ENCODE data around the gene MAGI2.
"Not testable (repeated sequence)": the region's sequence is repeated elsewhere in the genome, so short reads cannot be mapped to it uniquely, and the experiment has no call there.

Gene MAGI2

DNA sequence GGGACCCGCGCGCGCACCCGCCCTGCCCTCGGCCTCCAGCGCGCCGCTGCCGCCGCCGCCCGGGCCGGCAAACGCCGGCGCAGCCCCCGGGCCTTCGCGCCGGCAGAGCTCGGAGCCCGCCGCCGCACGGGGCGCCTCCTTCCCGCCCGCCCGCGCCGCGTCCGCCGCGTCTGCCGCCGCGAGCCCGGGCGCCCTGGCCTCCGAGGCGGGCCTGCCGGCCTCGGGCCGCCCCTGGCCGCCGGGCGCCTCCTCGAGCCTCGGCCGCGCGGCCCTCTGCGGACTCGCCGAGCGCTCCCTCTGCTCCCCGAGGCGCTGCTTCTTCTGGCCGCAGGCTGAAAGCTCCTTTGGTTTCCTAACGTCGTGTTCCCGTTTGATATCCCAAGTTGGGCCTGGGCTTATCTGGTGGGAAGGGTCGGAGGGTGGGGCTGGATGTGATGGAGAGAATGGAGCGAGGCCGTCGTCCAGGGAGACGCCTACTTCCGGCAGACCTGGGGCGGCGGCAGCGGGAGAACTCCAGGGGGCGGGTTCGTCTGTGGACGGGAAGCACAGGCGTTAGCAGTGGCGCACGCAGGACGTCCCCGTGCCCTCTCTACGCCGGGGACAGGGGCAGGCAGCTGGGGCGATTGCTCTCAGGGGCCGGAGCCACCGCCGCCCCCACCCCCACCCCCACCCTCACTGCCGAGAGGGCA is 1433.9 kb downstream of the MAGI2 start:
- no peaks in the 10 kb centered on the region for H3K9me3 Mint-ChIP-seq
- peaks cover 8% of the 10 kb centered on the region for H3K4me1 Mint-ChIP-seq (ENCODE audit: low read depth)
- peak overlapping the region; percentile 83 for H3K4me3 Mint-ChIP-seq
- peak overlapping the region; percentile 68 for H3K27ac Mint-ChIP-seq
- peak; percentile 63 for DNase-seq (ENCODE audit: low spot score)
- H3K36me3 Mint-ChIP-seq (ENCODE audit: low read depth): no peaks in the 10 kb centered on the region
- peaks cover 51% of the 10 kb centered on the region for H3K27me3 Mint-ChIP-seq (ENCODE audit: low read depth)

DNA sequence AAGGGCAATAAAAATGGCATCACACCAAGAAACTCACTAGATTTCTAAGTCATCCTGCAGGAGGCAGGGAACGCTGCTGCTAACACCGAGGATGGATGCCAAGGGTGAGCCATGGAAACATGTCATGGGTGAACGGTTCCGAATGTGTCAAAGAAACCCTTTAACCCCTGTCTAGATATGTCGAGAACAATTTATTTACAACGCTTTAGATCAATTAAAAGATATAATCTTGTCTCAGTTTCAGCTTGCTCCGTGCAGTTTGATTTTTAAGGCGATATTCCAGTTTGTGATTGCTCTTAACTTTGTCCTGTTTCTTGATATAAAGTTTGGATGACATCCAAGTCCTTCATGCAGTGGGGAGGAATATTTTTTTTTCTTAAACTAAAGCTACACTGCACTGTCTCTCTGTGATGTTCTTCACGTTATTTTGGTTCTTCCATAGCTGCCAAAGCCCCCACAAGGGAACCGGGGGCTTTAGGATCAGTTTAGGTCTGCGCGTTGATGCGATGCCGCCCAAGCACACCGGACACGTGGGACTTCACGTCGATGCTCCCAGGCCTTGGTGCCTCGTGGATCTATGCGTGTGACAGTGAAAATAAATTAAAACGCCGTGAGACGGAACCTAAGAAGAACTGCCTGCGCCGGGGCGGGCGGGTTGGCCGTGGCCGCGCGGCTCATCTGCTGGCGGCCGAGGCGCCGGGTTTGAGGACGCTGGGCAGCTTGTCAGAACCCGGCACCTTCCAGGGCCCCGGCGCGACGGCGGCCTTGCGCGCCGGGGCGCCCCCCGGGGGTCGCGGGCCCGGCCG is 1434.6 kb downstream of the MAGI2 start:
- H3K27ac Mint-ChIP-seq: peak overlapping the region; percentile 62
- peaks cover 53% of the 10 kb centered on the region for H3K27me3 Mint-ChIP-seq (ENCODE audit: low read depth)
- no peaks in the 10 kb centered on the region for H3K36me3 Mint-ChIP-seq (ENCODE audit: low read depth)
- H3K9me3 Mint-ChIP-seq: no peaks in the 10 kb centered on the region
- H3K4me3 Mint-ChIP-seq: peak overlapping the region; percentile 81
- peaks cover 8% of the 10 kb centered on the region for H3K4me1 Mint-ChIP-seq (ENCODE audit: low read depth)
- no peak for DNase-seq (ENCODE audit: low spot score)

DNA sequence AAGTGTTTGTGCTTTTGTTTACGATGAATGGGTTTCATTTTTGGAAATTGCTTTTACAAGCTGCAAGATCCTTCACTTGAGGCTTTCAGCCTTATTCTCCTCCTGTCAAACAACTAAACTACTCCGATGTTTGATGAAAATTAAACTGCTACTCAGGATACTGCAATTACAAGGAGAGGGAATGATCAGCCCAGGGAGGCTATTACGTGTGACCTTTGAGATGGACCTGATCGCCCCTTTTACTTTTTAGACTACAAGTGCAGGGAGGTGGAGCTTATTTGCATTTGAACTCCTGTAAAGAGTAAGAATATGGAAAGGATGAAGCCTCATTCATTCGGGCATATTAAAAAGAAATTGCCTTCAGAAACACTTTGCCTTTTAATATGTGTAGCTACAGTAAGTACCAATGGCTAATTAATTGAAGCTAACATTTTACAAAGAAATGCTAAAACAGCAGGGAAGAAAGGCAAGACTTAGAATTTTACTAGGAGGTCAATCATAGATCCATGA is 1435.8 kb downstream of the MAGI2 start:
- Mint-ChIP-seq H3K9me3 (no peaks in the 10 kb centered on the region), H3K36me3 (ENCODE audit: low read depth) (no peaks in the 10 kb centered on the region), H3K27ac (no peak overlapping the region), H3K4me3 (peak overlapping the region; percentile 35), H3K27me3 (ENCODE audit: low read depth) (peaks cover 60% of the 10 kb centered on the region), H3K4me1 (ENCODE audit: low read depth) (peaks cover 8% of the 10 kb centered on the region)
- DNase-seq (ENCODE audit: low spot score): no peak

DNA sequence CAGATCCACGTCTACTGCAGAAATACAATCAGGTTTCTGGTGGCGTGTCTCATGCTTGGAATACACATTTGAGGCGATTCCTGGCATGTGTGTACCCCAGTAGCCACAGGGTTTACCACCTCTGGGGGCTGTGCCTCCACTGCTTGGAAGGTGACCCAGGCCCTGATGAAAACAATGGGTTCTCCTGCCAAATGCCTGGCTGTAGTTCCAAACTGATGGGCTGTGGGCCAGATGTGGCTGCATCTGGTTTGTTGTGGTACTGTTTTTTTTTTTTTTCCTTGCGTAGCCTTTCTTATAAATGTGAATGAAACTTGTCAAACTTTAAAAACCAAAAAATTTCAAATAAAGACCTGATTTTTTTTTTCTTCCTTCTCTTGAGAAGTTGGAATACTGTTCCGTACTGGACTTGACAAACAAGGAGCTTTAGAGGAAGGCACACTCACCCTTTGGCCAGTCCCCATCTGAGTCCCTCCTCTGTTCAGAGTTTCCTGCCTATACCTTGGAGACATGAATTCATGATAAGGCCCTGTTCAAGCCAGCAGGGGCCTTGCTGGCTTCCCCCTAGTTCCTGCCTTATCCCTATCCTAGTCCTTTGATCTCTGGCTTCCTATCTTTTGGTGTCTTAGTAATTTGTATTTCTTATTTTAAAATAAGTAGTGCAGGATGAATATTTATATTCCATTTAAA is 1437.8 kb downstream of the MAGI2 start:
- H3K9me3 Mint-ChIP-seq: no peaks in the 10 kb centered on the region
- DNase-seq (ENCODE audit: low spot score): no peak
- H3K27me3 Mint-ChIP-seq (ENCODE audit: low read depth): peaks cover 63% of the 10 kb centered on the region
- H3K4me1 Mint-ChIP-seq (ENCODE audit: low read depth): peaks cover 8% of the 10 kb centered on the region
- no peak overlapping the region for H3K4me3 Mint-ChIP-seq
- H3K36me3 Mint-ChIP-seq (ENCODE audit: low read depth): no peaks in the 10 kb centered on the region
- no peak overlapping the region for H3K27ac Mint-ChIP-seq

DNA sequence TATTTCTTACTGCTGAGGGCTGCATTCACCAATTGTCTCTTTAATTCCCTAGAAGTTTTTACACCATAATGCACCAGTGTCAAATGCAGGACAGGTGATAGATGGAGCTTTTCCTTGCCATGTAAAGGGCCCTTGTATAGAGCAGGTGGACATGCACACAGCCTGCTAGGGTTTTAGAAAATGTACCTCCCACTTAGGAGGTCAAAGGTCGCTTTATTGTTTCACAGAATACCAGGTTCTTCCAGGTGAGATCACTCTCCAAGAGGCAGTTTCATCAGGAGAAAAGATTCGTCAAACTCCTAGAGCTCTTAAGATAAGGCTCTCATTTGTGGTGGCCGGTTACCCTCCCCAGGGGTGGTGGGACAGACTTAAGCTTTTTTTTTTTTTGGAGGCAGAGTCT is 1439.1 kb downstream of the MAGI2 start:
- Mint-ChIP-seq H3K36me3 (ENCODE audit: low read depth) (no peaks in the 10 kb centered on the region), H3K9me3 (no peaks in the 10 kb centered on the region), H3K4me3 (no peak overlapping the region), H3K27me3 (ENCODE audit: low read depth) (peaks cover 57% of the 10 kb centered on the region), H3K27ac (no peak overlapping the region), H3K4me1 (ENCODE audit: low read depth) (peaks cover 4% of the 10 kb centered on the region)
- DNase-seq (ENCODE audit: low spot score): no peak

DNA sequence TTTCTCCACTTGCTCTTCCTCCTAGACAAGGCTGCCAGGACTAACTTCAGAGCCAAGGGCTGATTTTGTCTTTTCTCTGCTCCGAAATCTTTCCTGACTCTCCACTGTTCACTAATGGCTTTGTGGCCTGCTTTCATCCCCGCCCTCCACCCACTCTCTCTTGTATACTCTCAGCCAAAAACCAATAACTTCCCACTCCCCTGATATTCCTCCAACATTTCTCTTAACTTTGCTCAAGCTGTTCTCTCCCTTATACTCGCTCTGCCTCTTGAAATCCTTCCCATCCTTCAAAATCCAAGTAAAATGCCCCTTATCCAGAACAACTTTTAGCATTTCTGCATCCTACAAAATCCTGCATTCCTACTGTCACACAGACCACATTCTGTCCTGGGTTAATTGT is 1440.1 kb downstream of the MAGI2 start:
- Mint-ChIP-seq H3K27ac (no peak overlapping the region), H3K36me3 (ENCODE audit: low read depth) (no peaks in the 10 kb centered on the region), H3K4me3 (no peak overlapping the region), H3K4me1 (ENCODE audit: low read depth) (no peaks in the 10 kb centered on the region), H3K27me3 (ENCODE audit: low read depth) (peaks cover 50% of the 10 kb centered on the region), H3K9me3 (no peaks in the 10 kb centered on the region)
- DNase-seq (ENCODE audit: low spot score): no peak

DNA sequence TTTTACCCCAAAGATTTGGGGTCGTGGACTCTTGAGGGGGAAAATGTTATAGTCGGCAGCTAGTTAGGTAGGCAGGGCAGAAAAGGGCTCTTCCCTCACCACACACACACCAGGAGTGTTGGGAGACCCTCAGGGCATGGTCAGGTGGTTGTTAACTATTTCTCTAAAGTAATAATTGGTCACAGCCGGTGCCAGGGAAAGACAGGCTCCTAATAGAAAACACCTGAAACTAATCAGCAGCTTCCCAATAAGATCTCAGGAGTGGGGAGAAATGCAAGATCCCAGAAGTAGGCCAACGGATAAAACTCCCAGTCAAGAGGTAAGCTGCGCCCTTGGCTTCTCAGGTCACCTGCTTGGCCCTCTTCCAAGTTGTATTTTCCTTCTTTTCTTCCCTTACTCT is 1441.8 kb downstream of the MAGI2 start:
- Mint-ChIP-seq H3K36me3 (ENCODE audit: low read depth) (no peaks in the 10 kb centered on the region), H3K27me3 (ENCODE audit: low read depth) (peaks cover 39% of the 10 kb centered on the region), H3K27ac (no peak overlapping the region), H3K4me3 (no peak overlapping the region), H3K4me1 (ENCODE audit: low read depth) (no peaks in the 10 kb centered on the region), H3K9me3 (no peaks in the 10 kb centered on the region)
- no peak for DNase-seq (ENCODE audit: low spot score)

DNA sequence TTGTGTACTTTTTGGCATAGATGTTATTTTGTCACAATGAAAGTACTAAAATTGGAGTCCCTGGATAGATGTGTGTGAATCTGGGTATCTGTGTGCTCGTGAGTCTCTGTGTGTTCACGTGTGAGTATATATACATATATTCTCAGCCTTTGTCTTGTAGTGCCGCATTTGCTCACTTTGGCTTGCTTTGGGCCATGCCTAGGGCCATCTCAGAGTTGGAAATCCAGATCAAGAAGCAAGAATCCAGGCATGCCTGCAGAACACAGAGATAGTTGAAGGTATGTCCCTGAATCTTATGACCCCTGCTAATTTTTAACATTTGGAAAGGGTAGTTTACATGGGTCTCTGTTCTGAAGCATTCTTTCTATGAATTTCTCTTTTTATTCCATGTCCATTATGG is 1446.2 kb downstream of the MAGI2 start:
- Mint-ChIP-seq H3K36me3 (ENCODE audit: low read depth) (no peaks in the 10 kb centered on the region), H3K4me3 (no peak overlapping the region)
- DNase-seq (ENCODE audit: low spot score): no peak

DNA sequence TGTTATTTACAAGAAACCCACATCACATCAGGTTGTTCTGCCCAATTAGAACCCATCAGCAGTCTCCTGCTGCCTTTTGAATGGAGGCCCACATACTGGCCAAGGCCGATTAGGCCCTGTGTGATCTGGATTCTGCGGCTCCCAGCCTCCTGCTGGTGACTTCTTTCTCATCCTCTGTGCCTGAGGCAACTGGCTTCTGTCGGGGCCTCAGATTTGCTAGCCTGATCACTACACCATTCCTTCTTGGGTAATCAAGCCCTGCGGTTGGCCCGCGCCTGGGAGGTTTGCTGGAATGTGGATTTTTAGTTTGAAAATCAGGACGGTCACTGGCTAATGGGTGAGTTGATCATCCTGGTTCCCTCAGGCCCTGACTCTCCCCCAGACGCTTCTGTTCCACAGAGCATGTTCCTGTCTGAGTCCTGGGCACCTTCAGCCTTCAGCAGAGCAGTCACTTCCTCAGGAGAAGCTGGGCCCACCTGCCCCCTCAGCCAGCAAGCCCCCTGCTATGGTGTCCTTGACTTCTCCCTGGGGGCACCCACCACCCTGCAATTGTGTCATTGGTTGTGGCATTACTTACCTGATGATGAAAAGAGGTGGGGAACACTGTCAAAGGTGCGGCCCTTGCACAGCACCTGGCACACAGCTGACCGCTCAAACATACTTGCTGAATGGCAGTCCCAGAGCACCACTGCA is 1447.3 kb downstream of the MAGI2 start:
- Mint-ChIP-seq H3K4me3 (no peak overlapping the region), H3K27ac (no peak overlapping the region), H3K4me1 (ENCODE audit: low read depth) (no peaks in the 10 kb centered on the region), H3K9me3 (peaks cover 5% of the 10 kb centered on the region), H3K27me3 (ENCODE audit: low read depth) (peaks cover 6% of the 10 kb centered on the region), H3K36me3 (ENCODE audit: low read depth) (no peaks in the 10 kb centered on the region)
- no peak for DNase-seq (ENCODE audit: low spot score)

More for the DNA sequence above, 1446.2 kb downstream of the MAGI2 start:
- Mint-ChIP-seq H3K27me3 (ENCODE audit: low read depth) (peaks cover 13% of the 10 kb centered on the region), H3K9me3 (no peaks in the 10 kb centered on the region), H3K27ac (no peak overlapping the region), H3K4me1 (ENCODE audit: low read depth) (no peaks in the 10 kb centered on the region)

DNA sequence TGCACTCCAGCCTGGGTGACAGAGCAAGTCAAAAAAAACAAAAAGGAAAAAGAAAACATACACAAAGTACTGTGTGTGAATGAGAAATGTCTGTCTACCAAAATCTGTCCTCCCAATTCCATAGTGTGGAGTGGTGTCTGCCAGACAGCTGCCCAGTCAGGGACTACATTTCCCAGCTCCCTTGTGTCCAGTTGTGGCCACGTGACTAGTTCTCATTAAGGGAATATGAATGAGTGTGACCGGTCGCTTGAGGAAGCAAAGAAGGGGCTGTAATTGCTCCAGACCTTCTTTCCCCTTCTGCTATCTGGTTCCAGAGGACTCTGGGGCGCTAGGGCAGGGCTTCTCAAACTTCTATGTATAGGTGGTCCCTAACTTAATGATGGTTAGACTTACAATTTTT is 1450.8 kb downstream of the MAGI2 start:
- H3K36me3 Mint-ChIP-seq (ENCODE audit: low read depth): no peaks in the 10 kb centered on the region
- DNase-seq (ENCODE audit: low spot score): no peak
- H3K27ac Mint-ChIP-seq: no peak overlapping the region
- no peak overlapping the region for H3K4me3 Mint-ChIP-seq
- no peaks in the 10 kb centered on the region for H3K4me1 Mint-ChIP-seq (ENCODE audit: low read depth)
- H3K27me3 Mint-ChIP-seq (ENCODE audit: low read depth): no peaks in the 10 kb centered on the region
- peaks cover 5% of the 10 kb centered on the region for H3K9me3 Mint-ChIP-seq

DNA sequence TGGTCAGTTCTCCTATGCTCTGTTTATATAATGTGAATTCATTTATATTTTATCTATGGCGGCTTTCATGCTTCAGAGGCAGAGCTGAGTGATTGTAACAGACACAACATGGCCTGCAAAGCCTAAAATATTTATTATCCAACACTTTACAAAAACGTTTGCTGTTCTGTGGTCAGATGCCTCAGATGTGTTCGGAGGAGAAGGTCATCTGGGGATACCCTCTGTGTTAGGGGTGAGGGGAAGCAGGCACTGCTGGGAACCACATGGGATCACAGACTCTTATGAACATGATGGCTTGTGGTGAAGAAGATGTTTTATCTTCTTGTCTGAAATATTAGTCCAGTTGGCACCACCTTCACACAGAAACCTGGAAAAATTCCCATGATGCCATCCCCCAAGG is 1451.4 kb downstream of the MAGI2 start:
- no peak overlapping the region for H3K4me3 Mint-ChIP-seq
- H3K27me3 Mint-ChIP-seq (ENCODE audit: low read depth): no peaks in the 10 kb centered on the region
- H3K4me1 Mint-ChIP-seq (ENCODE audit: low read depth): no peaks in the 10 kb centered on the region
- H3K9me3 Mint-ChIP-seq: peaks cover 5% of the 10 kb centered on the region
- H3K27ac Mint-ChIP-seq: no peak overlapping the region
- DNase-seq (ENCODE audit: low spot score): no peak
- no peaks in the 10 kb centered on the region for H3K36me3 Mint-ChIP-seq (ENCODE audit: low read depth)

DNA sequence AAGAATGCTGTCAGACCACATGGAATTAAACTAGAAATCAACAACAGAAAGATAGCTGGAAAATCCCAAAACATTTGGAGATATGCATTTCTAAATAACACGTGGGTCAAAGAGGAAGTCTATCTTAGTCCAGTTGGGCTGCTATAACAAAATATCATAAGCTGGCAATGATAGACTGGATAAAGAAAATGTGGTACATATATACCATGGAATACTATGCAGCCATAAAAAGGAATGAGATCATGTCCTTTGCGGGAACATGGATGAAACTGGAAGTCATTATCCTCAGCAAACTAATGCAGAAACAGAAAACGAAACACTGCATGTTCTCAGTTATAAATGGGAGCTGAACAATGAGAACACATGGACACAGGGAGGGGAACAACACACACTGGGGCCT is 1454.3 kb downstream of the MAGI2 start:
- not testable (repeated sequence) for H3K27me3 Mint-ChIP-seq (ENCODE audit: low read depth); H3K27ac Mint-ChIP-seq; DNase-seq (ENCODE audit: low spot score); H3K36me3 Mint-ChIP-seq (ENCODE audit: low read depth); H3K9me3 Mint-ChIP-seq; H3K4me1 Mint-ChIP-seq (ENCODE audit: low read depth); H3K4me3 Mint-ChIP-seq

DNA sequence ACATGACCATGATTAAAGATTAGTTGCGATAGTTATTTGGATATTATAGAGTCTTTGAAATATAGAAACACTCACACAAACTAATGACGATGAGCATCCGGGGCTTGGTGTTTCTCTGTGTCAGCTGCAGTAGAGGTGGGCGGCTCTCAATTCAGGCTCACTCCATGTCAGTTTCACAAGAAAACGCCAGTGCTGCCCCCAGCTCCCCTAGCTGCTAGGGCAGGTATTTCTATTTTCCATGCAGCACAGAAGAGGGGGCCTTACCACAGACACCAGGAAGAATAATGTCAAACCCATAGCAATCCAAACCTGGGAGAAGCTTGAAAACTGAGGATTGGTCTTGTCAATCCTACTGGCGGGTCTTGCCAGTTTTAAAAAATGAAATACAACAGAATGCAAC is 1457.8 kb downstream of the MAGI2 start:
- Mint-ChIP-seq H3K36me3 (ENCODE audit: low read depth) (no peaks in the 10 kb centered on the region), H3K4me1 (ENCODE audit: low read depth) (no peaks in the 10 kb centered on the region), H3K27ac (no peak overlapping the region), H3K9me3 (no peaks in the 10 kb centered on the region), H3K4me3 (no peak overlapping the region), H3K27me3 (ENCODE audit: low read depth) (peaks cover 15% of the 10 kb centered on the region)
- DNase-seq (ENCODE audit: low spot score): no peak
